Gastroesophageal sphincter (tissue), 3 donors: ENCODE measurements around the gene PBX1.

Experiments
- EP300 ChIP-seq: sonication (generic); formaldehyde crosslinking; IDR thresholded peaks from one replicate; pipeline ENCODE4 v1.6.1; 2017; ENCODE audit warnings: antibody characterized with exemption, mild to moderate bottlenecking
- POLR2A ChIP-seq, 2 donors: fragments of 450-650 bp; IDR thresholded peaks; one replicate each; pipeline ENCODE4 v1.6.1; 2017; ENCODE audit warnings: antibody characterized with exemption in 2 of 2, mild to moderate bottlenecking in 2 of 2, moderate library complexity in 1 of 2
- POLR2AphosphoS5 ChIP-seq: sonication (generic); formaldehyde crosslinking; IDR thresholded peaks from one replicate; pipeline ENCODE4 v1.6.1; 2017; ENCODE audit warnings: antibody characterized with exemption
- TF ChIP-seq, protein P1 (sequence below), 4 experiments: fragments of 200-600 bp in 2 of 4; fragments of 450-650 bp in 2 of 4; sonication (generic) in 1 of 4; IDR thresholded peaks; one replicate each; pipeline ENCODE4 v1.5.1; 2017 to 2019; ENCODE audit warnings: antibody characterized with exemption in 4 of 4, mild to moderate bottlenecking in 2 of 4, moderate library complexity in 2 of 4

DNA sequence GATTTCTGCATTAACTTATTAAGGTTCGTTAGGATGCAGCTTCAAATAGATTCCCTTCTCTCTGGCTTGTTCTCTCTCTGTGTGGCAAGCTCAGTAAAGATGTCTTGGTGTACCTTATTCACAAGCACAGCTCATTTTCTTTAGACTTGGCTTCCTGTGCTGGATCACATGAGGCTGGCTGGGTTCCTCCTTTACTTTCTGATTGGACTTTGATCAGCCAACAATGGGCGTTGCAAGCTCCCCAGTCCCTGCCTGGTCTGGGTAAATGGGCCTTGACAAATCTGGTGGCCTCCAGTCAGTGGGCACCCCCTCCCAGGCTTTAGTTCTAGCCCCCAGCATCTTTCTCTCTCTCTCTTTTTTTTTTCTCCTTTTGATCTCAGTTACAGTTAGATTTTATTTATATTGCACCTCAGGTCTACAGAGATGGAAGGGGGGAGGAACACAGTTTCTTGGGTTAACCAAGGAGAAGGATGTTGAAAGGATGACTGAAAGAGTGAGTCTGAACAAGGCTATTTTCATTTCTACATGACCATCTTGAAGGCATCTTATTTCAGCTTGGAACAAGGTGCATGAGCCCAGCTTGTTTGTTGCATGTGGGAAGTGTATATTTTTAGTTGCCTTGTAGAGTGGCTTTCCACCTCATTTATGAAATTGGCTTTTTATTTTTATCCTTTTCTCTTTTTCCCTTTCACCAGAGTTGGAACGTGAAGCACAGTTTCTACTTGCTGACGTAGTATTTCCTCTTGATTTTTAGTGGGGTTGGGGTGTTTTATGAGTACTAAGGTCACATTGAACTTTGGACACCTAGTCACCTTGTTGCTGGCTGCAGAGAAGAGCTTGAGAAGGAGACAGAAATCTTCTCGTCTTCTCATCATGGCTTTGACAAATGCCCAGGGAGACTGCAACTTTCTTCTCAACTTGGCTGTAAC is 77.1 kb downstream of the PBX1 start:
- TF ChIP-seq, protein P1, sequence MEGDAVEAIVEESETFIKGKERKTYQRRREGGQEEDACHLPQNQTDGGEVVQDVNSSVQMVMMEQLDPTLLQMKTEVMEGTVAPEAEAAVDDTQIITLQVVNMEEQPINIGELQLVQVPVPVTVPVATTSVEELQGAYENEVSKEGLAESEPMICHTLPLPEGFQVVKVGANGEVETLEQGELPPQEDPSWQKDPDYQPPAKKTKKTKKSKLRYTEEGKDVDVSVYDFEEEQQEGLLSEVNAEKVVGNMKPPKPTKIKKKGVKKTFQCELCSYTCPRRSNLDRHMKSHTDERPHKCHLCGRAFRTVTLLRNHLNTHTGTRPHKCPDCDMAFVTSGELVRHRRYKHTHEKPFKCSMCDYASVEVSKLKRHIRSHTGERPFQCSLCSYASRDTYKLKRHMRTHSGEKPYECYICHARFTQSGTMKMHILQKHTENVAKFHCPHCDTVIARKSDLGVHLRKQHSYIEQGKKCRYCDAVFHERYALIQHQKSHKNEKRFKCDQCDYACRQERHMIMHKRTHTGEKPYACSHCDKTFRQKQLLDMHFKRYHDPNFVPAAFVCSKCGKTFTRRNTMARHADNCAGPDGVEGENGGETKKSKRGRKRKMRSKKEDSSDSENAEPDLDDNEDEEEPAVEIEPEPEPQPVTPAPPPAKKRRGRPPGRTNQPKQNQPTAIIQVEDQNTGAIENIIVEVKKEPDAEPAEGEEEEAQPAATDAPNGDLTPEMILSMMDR (IDR thresholded peaks at IDR 0.05): no peak
- TF ChIP-seq POLR2A (IDR thresholded peaks at IDR 0.05) (no peak), EP300 (no peak), POLR2AphosphoS5 (no peak)
